GM23248 (cell line): ENCODE measurements around the gene EXOSC5. TPM values are rescaled to one million over a fixed set of nuclear protein-coding genes. Genes with fewer than 3 reads are reported as not detected.

Experiments used
- DNase-seq: peaks from one replicate; pipeline ENCODE4 v3.0.0-alpha.2; 2015
- H2AFZ ChIP-seq: fragments of 200-600 bp; sonication (generic); 2 replicates; pipeline ENCODE4 v1.6.1; 2016; ENCODE audit warnings: antibody characterized with exemption
- H3F3A ChIP-seq: fragments of 200-600 bp; sonication (generic); 2 replicates; pipeline ENCODE4 v1.6.1; 2016; ENCODE audit warnings: mild to moderate bottlenecking, antibody characterized with exemption, mixed run types; ENCODE audit not compliant: insufficient read depth
- H3K27ac ChIP-seq: fragments of 200-600 bp; sonication (generic); 2 replicates; pipeline ENCODE4 v1.5.1; 2016; ENCODE audit warnings: mild to moderate bottlenecking
- H3K27me3 ChIP-seq: fragments of 200-600 bp; sonication (generic); replicated peaks from 2 replicates; pipeline ENCODE4 v1.6.1; 2016; ENCODE audit warnings: mild to moderate bottlenecking; ENCODE audit not compliant: insufficient read depth
- H3K36me3 ChIP-seq: fragments of 200-600 bp; sonication (generic); 2 replicates; pipeline ENCODE4 v1.6.1; 2016; ENCODE audit warnings: low read depth, mild to moderate bottlenecking
- H3K4me1 ChIP-seq: fragments of 200-600 bp; sonication (generic); 2 replicates; pipeline ENCODE4 v1.6.1; 2016; ENCODE audit warnings: mild to moderate bottlenecking; ENCODE audit not compliant: insufficient read depth
- H3K4me2 ChIP-seq: fragments of 200-600 bp; sonication (generic); one replicate; pipeline ENCODE4 v1.6.1; 2016; ENCODE audit warnings: mild to moderate bottlenecking; ENCODE audit not compliant: unreplicated experiment
- H3K4me3 ChIP-seq: fragments of 200-600 bp; sonication (generic); 2 replicates; pipeline ENCODE4 v1.5.1; 2016; ENCODE audit warnings: mild to moderate bottlenecking
- H3K79me2 ChIP-seq: fragments of 200-600 bp; sonication (generic); 2 replicates; pipeline ENCODE4 v1.6.1; 2016; ENCODE audit warnings: mild to moderate bottlenecking; ENCODE audit not compliant: insufficient read depth
- H3K9ac ChIP-seq: fragments of 200-600 bp; sonication (generic); 2 replicates; pipeline ENCODE4 v1.6.1; 2016; ENCODE audit warnings: mild to moderate bottlenecking
- H3K9me2 ChIP-seq: fragments of 200-600 bp; sonication (generic); 2 replicates; pipeline ENCODE4 v1.6.1; 2016; ENCODE audit warnings: mixed run types, mild to moderate bottlenecking, moderate library complexity; ENCODE audit not compliant: insufficient read depth
- H3K9me3 ChIP-seq: fragments of 200-600 bp; sonication (generic); one replicate; pipeline ENCODE4 v1.6.1; 2017; ENCODE audit warnings: low read depth
- H4K20me1 ChIP-seq: fragments of 200-600 bp; sonication (generic); 2 replicates; pipeline ENCODE4 v1.6.0; 2016; ENCODE audit not compliant: insufficient read depth
- EZH2 ChIP-seq: fragments of 200-600 bp; sonication (generic); IDR thresholded peaks from 2 replicates; pipeline ENCODE4 v1.6.1; 2018; ENCODE audit warnings: antibody characterized with exemption, mild to moderate bottlenecking; ENCODE audit not compliant: insufficient read depth, poor library complexity, severe bottlenecking
- EZH2phosphoT487 ChIP-seq: fragments of 200-600 bp; sonication (generic); IDR thresholded peaks from 2 replicates; pipeline ENCODE4 v1.6.1; 2018; ENCODE audit warnings: antibody characterized with exemption, moderate library complexity, mild to moderate bottlenecking, low read depth; ENCODE audit not compliant: insufficient read depth
- WGBS, 2 experiments: methylation state at CpG; one replicate each; pipeline ENCODE4 v1.1.6; 2015 to 2017; ENCODE audit warnings: low lambda C conversion rate in 2 of 2, low coverage in 1 of 2; ENCODE audit errors: missing lambda C conversion rate in 2 of 2; 5-methylcytosine and 5-hydroxymethylcytosine counted together
- in situ Hi-C: fragments of 300-500 bp; cut with MboI; formaldehyde crosslinking; loops from 2 replicates; pipeline ENCODE4 v1.15.0; 2020
- polyA plus RNA-seq: library from polyadenylated mRNA; unstranded; fragments of >200 nt; fragmentation: Nextera tagmentation; extraction: Ambion mirVana; gene quantifications from 2 replicates; pipeline ENCODE4 v1.2.1, GENCODE V29; 2016
- total RNA-seq: library from RNA; depleted of rRNA; stranded (reverse); fragments of >200 nt; shearing (Covaris generic); gene quantifications from 2 replicates; pipeline ENCODE4 v1.2.3, GENCODE V29; 2014

Gene EXOSC5
- total and polyA plus RNA-seq, 2 experiments from 2014 or later = 21.4 to 26.4 TPM

DNA sequence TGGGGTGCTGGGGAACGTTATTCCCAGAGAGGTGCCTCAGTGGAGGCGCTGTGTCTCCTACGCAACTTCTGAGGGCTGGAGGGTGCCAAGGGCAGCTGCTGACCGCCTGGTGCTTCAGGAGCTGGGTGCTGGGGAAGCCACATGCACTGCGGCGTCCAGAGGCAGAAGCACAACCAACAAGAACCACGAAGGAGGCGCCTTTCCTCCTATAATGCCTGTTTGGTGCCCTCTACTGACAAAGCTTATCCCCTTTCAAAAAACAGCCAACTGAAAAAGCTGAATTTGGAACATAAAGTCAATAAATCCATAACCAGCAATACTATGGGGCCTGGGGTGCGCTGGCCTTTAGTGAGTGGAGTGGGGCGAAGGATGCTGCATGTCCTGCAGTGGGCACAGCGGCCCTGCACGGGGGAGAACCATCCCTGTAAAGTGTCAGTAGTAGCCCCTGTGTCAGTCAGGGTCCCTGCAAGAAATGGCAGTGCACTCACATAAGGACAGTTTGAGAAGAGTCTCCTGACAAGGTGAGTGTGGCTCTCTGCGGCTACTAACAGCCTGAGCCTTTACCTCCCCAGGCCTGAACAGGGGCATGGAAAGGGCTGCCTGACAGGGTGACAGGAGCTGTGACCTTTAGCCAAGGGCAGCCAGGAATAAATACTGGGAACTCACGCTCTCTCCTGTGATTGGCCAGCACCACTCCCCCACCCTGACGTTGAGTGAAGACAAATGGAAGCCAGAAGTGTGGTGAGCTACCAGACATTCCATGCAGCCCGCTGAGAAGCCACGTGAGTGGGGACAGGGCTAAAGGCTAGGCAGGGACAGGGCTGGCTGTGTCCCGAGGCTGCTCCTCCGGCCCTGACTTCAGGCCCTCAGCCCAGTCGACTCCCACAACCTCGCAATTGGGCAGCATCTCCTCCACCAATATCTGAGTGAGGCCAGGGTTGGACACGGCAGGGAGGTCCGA, 34.5 kb upstream of the EXOSC5 start:
- Histone ChIP-seq H3K4me3 (no peak overlapping the region), H3K4me1 (peaks cover 12% of the 10 kb centered on the region; the same call in 1 of the 2 replicates), H3K9me2 (no peaks in the 10 kb centered on the region), H3K9ac (no peak overlapping the region), H3K27me3 (no peaks in the 10 kb centered on the region), H3K79me2 (no peaks in the 10 kb centered on the region), H3F3A (no peaks in the 10 kb centered on the region), H3K9me3 (no peaks in the 10 kb centered on the region), H4K20me1 (no peaks in the 10 kb centered on the region), H3K27ac (no peak overlapping the region), H3K4me2 (no peak overlapping the region), H3K36me3 (no peaks in the 10 kb centered on the region), H2AFZ (no peak overlapping the region)
- WGBS, 2 experiments = 79 to 83% methylated on average over 23 of the region's 23 CpGs
- peak; percentile 49 for DNase-seq
- TF ChIP-seq EZH2 (no peak), EZH2phosphoT487 (no peak)
- in situ Hi-C loops = no loop called here

DNA sequence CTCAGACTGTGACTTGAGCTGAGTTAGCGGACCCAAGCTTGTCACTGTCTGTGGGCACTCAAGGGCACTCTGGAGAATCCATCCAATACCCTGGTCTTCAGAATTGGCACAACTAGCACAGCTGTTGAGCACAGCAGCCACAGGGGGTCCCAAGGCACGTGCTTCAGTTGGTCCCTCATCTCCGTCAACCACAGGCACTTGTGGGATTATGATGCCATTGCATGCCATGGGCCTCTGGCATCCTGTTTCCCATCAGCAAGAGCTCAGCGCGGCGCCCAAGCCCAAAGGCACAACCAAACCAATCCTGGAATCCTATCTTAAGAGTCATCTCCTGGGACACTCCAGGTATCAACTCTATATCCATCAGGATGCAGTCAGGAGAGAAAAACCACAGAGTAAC, 33.8 kb upstream of the EXOSC5 start:
- Histone ChIP-seq H3K4me3 (no peak overlapping the region), H3F3A (no peaks in the 10 kb centered on the region), H3K27me3 (no peaks in the 10 kb centered on the region), H3K9ac (no peak overlapping the region), H4K20me1 (no peaks in the 10 kb centered on the region), H3K9me3 (no peaks in the 10 kb centered on the region), H2AFZ (no peak overlapping the region), H3K4me1 (peaks cover 14% of the 10 kb centered on the region; the same call in 1 of the 2 replicates), H3K27ac (no peak overlapping the region), H3K36me3 (no peaks in the 10 kb centered on the region), H3K4me2 (no peak overlapping the region), H3K79me2 (no peaks in the 10 kb centered on the region), H3K9me2 (no peaks in the 10 kb centered on the region)
- DNase-seq = no peak
- 92 to 95% methylated on average over 6 of the region's 6 CpGs for WGBS, 2 experiments
- in situ Hi-C loops = no loop called here
- TF ChIP-seq EZH2phosphoT487 = no peak
- no peak for TF ChIP-seq EZH2

DNA sequence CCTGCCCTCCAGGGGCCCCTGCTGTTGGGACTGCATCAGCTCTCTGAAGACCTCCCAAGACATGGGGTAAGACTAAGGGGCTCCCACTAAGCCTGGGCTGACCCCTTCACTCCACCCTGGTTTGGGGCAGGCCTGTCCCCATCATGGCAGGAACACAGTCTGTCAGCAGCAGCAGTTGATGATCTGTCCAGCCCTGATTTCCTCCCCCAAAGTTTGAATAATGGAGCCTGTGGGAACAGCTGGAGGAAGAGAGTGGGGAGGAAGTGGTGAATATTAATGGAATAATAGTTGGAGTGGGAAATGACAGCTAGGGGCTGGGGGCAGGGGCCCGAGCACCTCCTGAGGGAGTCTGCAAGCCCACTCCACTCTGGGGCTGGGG, 31.3 kb upstream of the EXOSC5 start:
- Histone ChIP-seq H3K27ac (no peak overlapping the region), H3K79me2 (no peaks in the 10 kb centered on the region), H3K36me3 (no peaks in the 10 kb centered on the region), H4K20me1 (no peaks in the 10 kb centered on the region), H3K27me3 (no peaks in the 10 kb centered on the region), H2AFZ (0 out of 2 replicates have a peak overlapping the region, but pooled peaks have one; percentile 78), H3K9me3 (no peaks in the 10 kb centered on the region), H3K9me2 (no peaks in the 10 kb centered on the region), H3K4me3 (no peak overlapping the region), H3F3A (no peaks in the 10 kb centered on the region), H3K4me1 (peaks cover 14% of the 10 kb centered on the region; the same call in 1 of the 2 replicates), H3K4me2 (peak overlapping the region; percentile 62), H3K9ac (peak overlapping the region; percentile 80)
- DNase-seq = no peak
- in situ Hi-C loops = no loop called here
- TF ChIP-seq EZH2phosphoT487 (no peak), EZH2 (no peak)
- 15 to 22% methylated on average over 1 of the region's 1 CpG for WGBS, 2 experiments

DNA sequence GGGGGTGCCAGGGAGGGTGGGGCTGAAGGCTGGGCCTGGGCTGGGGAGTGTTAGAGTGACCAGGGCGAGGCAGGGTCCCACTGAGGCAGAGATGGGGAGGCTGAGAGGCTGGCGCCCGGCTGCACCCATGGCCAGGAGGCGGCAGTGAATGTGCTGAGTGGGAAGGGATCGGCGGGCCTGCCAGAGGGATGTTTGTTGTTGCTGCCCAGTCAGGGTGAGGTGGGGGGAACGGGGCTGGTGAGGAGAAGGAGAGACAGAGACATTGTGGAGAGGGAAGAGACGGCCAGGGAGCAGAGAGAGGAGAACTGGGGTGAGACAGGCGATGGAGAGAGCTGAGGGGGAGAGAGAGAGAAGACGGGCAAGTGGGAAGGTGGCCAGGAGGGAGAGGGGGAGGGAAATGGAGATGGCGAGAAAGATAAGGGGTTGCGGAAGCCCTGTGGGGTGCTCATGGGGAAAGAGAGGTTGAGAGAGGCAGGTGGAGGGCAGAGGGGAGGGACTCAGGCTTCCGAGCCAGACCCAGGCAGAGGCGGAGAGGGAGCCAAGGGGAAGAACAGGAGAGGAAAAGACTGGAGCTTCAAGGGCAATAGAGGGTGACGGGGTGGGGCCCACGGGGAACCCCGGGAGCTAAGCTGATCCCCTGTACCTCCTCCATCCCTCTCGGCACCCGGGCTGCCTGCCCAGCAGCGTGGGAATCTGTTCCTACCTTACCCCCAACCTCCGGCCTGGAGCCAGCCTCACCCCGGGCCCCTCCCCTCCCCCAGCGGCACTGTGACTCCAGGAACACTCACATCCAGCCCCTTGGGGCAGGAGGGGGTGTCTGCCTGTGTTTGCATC, 30.7 kb upstream of the EXOSC5 start:
- peak overlapping the region; percentile 29 for H3K27ac ChIP-seq

More for the DNA sequence above, 30.7 kb upstream of the EXOSC5 start:
- peak overlapping the region; percentile 71 for H3K4me3 ChIP-seq
- no peaks in the 10 kb centered on the region for H3K36me3 ChIP-seq
- H4K20me1 ChIP-seq = no peaks in the 10 kb centered on the region
- DNase-seq = peak; percentile 60
- TF ChIP-seq EZH2 (no peak), EZH2phosphoT487 (no peak)
- H3K9me3 ChIP-seq = no peaks in the 10 kb centered on the region
- peak overlapping the region; percentile 62 for H3K4me2 ChIP-seq
- H3K9ac ChIP-seq = peak overlapping the region; percentile 80
- H3K4me1 ChIP-seq = peaks cover 14% of the 10 kb centered on the region; the same call in 1 of the 2 replicates
- in situ Hi-C loops = no loop called here
- H3K27me3 ChIP-seq = no peaks in the 10 kb centered on the region
- no peaks in the 10 kb centered on the region for H3K9me2 ChIP-seq
- peak overlapping the region; percentile 78 for H2AFZ ChIP-seq
- no peaks in the 10 kb centered on the region for H3K79me2 ChIP-seq
- H3F3A ChIP-seq = no peaks in the 10 kb centered on the region
- 11 to 15% methylated on average over 9 to 23 of the region's 23 CpGs for WGBS, 2 experiments
